HG02938 (cell line): ENCODE results near the gene CAPSL.
"Not testable (repeated sequence)": the region's sequence is repeated elsewhere in the genome, so short reads cannot be mapped to it uniquely, and the experiment has no call there.

Experiments
- ATAC-seq: cut with Tn5 transposase; IDR thresholded peaks from one replicate; pipeline ENCODE4 v1.9.1; 2021; ENCODE audit warnings: mild to moderate bottlenecking, moderate library complexity; ENCODE audit not compliant: unreplicated experiment

Gene CAPSL

DNA sequence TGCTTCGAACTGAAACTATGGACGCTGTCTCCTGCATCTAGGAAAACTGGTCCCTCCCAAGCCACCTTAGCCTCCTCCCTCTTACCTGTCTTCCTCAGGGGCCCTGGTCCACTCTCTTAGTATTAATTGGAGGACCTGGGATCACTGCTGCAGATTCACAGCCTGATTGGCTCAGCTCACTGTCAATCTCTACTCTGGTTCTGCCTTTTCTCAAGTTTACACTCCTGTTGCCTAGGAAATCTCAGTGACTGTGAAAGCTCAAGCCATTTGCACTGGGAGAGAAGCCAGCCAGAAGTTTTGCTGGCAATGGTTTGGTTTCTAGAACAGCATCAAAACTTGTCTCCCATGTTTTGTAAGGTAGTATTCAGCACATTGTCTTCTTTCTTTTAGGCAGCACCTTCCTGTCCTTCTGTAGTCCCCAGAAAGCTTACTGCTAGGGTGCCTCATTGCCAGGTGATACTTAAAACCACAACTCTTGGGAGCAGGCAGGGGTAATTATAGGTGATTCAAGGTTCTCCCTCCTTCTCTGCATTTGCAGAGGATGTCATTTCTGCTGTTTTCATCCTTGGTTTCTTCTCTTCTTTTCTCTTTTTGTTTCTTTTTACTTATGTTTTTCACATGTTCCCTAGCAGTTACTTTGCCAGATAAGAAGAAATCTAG lies at the start of gene CAPSL:
CAPSL (minus strand) TSS at position 55 of the 660 bp plus-strand sequence. CDS start 17,502 bp downstream, outside the sequence.
- peak; percentile 52 for ATAC-seq

DNA sequence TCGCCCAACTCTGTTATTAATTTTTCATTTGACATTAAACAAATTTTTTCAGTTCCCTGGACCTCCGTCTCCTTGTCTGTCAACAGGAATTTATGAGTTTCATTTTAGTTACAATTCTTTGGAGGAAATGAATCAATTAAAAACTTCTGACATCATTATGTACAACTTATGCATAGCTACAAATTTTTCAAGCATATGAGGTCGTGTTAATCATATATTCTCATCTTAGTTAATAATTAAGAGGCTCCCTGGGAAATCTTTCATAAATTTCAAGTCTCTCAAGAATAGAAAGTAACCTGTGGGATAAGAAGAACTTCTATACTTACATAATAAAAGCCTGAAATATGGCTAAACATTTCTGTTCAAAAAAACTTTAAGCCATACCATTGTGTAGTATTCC lies 49.4 kb upstream of the CAPSL start:
- ATAC-seq = no peak

DNA sequence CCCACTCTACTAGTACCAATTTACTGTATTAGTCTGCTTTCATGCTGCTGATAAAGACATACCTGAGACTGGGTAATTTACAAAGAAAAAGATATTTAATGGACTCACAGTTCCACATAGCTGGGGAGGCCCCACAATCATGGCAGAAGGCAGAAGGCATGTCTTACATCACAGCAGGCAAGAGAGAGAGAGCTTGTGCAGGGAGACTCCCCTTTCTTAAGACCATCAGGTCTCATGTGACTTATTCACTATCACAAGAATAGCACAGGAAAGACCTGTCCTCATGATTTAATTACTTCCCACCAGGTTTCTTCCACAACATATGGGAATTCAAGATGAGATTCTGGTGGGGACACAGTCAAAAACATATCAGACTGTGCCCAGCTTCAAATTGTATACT lies 41.3 kb upstream of the CAPSL start:
- ATAC-seq = no peak

DNA sequence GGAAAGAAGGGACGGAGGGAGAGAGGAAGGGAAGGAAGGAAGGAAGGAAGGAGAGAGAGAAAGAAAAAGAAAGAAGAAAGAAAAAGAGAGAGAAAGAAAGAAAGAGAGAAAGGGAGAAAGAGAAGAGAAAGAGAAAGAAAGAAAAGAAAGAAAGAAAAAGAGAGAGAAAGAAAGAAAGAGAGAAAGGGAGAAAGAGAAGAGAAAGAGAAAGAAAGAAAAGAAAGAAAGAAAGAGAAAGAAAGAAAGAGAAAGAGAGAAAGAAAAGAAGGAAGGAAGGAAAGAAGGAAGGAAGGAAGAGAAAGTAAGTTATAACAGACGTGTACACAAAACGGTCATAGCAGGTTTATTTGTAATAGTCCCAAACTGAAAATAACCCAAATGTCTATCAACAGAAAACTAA lies 38.4 kb upstream of the CAPSL start:
- not testable (repeated sequence) for ATAC-seq

DNA sequence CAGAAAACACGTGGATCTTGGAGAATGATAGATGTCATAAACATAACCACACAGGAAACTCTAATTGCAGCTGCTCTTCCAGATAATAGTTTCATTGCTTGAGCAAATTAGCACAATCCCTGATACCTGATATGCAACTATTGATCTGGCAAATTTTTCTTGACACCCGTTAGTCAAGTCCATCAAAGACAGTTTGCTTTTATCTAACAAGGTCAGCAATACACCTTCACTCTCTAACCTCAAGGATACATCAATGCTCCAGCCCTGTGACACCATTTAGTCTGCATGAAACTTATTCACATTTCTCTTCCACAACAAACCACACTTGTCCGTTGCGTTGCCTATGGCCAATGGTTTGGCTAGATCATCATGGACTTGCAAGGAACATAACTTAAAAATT lies 36.1 kb upstream of the CAPSL start:
- no peak for ATAC-seq

DNA sequence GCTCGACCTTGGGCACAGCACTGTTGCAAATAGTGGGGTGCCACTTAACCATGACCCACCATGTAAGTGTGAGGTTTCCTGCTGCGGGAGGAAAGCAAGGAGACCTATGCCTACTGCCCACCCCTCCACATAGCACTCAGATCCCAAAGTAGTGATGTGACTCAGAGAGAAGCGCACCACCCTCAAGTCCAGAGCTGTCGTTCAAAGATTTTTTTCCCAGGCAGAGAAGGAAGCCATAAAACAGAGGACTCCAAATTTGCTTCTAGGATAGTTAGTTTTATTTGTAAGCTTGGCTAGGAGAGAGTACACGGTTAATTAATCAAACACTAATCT lies 33.4 kb upstream of the CAPSL start:
- no peak for ATAC-seq

DNA sequence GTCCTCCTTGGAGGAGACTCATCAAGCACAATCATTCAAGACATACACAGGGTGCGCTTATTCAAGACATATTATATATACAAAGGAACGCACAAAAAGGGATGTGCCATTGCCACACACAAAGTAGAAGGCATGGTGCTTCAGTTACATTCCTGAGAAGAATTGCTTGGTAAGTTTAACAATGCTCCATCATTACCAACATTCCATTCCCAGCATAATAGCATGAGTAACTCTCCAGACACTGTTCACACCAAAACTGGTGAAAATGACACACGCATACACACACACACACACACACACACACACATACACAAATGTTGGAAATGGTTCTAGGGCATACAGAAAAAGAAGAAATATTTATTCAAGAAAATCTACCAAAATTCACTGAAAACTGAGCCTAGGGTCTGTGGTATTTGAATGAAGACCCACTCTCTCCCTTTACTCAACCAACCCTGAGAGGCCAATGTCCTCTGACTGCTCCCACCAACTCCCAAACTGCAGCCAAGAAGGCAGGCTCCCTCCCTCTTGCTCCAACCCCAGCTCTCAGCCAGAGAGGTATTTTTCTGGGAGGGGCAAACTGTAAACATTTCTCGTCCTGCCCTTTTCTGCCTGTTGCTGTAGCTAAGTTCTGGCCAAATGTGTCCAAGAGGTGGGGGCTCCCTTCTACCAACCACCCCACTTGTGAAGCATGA lies 32.9 kb upstream of the CAPSL start:
- ATAC-seq = no peak

DNA sequence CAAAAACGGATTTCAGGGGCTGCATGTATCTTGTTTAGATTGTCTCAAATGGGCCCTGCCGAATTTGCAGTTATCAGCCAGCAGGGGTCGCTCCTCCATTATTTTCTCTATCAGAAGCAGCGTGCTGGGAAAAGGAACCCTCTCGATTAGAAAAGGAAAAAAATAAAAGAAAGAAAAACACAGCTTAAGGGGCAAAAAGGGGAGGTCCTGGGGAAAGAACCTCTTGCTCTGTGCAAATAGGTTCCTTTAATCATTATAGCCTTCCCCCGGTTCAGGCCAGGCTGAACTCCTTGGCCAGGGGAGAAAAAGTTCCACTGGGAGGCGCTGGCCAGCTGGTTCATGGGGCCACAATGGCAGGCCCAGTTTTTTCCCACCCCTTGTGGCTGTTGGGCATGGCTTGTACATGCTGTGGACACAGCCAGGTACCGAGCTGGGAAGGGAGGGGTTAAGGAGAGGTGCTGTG lies 25.0 kb upstream of the CAPSL start:
- no peak for ATAC-seq

DNA sequence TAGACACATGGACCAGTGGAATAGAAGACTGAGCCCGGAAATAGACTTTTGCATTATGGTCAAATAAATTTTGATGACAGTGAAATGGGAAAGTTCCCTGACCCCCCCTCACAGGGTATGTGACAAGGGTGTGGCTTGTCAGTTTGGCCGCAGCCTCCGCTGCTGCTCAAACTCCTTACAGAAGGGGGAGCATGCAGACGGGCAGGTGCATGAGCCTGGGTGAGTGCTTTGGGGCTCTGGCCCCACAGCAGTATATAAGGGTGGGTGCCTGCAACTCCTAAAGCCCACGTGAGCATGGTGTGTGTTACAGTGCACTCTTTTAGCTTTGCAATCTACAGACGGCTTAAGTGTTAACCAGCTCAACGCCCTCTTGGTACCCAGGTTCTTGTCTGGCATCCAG lies 21.9 kb upstream of the CAPSL start:
- no peak for ATAC-seq

DNA sequence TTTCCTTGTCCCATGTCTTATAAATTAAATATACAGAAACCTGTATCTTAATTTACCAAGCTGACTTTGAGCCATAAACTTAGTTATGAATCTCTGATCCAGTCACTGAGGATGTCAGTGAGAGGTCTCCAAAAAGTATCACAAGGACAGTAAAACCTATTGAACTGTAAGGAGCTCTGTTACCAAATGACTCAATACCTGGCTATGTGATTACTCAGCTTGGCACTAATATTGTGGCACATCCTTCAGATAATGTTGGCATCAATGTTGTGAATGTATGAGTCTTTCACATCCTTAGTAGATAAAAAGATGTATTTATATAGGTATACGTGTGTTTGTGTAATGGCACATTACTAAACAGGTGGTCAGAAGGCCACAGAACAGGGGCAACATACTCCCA lies 18.0 kb upstream of the CAPSL start:
- ATAC-seq = no peak

DNA sequence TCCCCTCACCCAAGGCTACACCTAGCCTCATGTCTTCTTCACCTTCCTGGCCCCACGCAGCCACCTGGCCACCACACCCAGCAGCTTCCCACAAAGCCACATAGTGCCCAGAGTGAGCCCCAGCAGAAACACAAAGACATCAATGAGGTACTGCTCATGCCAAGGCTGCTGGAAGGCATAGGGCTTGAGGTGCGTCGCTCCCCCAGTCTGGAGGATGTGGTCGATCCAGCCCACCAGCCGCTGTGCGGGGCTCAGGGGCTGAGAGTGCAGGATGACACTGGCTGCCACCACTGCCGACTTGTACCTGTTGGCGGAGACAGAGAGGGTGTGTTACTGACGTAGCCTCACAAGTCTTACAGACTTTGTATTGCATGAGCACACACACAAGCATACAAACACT lies 15.8 kb upstream of the CAPSL start:
- no peak for ATAC-seq

DNA sequence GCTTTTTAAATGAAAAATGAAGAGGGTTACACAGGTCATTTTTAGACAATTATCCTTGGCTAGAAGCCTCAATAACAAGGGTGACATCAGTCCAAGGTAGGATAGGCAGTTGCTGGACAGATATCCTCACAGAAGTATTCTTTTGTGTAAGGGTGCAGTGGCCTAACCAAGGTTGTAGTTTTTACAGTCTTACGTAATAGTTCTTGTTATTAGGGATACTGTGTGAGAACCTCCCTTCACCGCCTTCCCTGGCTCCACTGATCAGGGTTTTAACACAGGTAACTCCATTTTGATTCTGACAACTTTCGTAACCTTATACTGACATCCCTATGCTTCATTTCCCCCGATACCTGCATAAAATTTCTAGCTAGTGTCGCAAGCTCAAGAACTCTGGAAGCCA lies 8.7 kb upstream of the CAPSL start:
- no peak for ATAC-seq

DNA sequence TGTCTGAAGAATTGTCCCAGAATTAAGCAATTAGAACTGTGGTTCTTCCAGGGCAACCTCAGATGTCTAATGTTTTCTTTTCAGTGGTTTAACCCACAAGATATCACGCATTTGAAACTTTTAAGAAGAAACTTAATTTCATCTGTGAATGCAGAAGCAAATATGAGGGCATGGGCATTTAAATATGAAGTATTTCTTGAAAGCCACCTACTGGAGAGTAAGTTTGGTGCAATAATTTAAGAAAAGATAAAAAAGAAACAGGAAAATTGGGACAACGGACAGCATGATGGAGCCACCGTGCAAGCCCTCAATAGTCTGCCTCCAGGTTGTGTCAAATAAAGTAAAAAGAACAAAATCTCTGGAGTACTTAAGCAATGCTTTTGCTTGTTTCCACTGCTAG lies 1.2 kb upstream of the CAPSL start:
- no peak for ATAC-seq

DNA sequence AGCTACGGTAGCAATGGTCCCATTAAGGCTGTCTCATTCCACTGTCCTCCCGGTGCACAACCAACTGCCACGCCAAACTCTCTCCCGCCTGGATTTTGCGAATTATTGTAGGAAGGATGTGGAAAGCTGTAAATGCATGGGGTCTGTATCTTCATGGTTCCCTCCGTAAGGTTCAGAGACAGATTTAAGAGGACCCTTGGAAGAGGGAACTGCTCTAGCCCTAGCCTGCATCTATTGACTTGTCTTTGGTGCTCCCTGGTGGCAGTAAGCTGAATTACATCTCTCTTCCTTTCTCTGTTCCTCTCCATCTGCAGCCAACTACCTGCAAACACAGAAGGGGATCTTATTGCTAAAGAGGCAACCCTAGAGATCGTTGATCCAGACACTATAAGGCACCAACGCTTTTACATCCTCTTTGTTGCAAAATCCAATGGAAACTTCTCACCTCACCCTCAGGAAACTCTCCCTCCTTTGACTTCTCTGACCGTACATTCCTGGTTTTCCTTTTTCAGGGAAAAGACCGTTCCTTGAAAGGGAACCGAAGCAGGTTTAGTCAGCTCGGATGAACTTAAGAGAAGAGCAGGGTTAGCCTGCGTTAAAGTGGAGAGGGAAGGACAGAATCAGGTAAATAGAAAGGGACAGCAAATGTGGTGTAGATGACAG lies 11.9 kb downstream of the CAPSL start:
- ATAC-seq = peak; percentile 74

DNA sequence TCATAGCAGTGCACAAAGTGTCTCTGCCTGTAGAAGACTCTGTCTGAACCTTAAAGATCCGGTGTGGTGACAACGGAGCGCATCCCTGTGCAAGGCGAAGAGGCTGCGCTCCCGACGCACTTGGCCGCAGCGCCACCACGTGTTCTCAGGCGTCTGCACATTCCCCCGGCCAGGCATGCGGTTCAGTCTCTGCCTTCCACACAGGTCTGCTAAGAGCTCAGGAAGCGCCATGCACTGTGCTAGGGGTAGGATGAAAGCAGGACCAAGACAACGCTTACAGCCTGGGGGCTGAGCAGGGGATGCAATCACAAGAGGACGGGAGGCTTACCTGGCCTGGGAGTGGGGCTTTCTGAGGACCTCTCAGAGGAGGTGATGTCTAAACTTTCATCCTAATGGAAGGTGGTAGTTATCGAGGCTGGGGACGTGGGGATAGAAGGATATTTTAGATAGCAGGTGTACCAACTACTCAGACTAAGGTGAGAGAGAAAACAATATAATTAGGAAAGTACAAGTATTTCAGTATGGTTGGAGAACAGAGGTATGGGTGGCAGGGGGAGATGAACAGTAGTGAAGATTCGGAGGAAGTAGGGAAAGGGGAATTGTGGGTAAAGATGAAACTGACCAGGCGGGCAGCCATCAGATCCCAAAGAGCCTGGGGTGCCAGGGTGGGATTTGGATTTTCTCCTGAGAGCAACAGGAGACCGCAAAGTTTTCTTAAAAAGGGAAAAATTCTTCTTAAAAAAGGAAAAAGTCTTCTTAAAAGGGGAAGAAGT lies 13.3 kb downstream of the CAPSL start:
- peak; percentile 50 for ATAC-seq

DNA sequence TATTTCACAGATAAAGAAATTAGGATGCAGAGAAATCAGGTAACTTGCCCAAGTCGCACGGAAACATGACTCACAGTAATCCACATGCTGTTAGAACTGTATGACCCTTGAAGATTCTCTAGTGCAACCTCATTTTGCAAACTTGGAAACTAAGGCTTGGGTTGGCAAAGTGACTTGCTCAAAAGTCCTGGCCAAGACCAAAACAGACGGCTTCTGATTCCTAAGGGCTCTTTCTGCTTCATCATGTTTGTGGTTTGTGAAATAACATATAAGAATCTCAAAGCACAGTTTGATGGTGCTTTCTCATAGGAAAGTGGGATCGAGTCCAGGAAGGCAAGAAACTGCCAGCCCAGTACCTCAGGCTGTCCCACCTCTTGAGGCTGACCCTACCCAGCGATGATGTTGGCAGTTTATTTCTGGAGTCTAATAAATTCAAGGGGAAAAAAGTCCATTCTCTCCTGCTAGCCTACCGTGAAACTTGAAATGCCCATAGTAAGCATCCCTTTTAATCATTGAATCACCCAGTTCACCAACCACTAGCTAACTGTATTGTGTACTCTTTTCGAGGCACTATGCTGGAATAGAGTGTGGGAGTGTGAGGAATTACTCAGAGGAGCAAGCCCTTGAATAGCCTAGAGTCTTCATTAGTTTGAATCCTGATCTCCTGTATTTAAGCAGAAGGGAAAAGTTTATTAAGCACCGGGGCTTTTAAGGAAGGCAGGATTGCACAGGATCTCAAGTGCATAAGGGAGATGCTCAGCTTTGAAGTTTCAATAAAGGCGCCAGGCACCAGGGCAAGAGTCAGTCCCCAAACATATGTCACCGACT lies 14.1 kb downstream of the CAPSL start:
- ATAC-seq = no peak

DNA sequence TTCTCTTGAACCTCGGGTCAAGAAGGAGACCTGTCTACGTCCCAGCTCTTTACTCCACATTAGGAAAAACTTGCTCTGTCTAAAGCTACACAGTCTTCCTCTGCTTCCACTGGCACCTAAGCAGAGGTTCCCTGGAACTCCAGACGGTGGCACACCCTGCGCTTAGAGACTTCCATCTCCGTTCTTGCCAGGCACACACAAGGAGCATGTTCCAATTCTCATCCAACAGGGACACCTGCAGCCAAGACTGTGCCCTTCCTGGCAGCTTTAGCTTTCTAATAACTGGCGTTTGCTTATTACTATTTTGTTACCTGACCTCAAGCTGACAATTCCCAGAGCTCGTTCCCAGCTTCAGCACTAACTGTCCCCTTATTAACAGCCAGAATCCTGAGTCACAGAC lies 16.0 kb downstream of the CAPSL start:
- no peak for ATAC-seq

DNA sequence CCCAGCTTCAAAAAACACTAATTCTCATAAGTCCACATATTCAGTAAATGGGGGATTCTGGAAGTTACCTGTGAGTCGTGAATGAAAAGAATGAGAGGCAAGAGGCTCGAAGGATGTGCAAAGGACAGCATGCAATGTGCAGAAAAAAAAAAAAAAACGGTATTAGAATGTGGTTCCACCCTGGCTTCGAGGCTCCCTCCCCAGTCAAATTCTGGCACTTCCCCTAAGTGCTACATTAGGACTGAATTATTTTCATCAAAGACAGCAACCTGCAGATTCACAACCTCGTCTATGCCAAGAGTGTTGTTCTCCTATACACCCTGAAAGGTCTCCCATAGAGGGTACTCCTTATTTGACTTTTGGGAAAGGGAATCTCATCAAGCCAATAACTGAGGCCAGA lies 16.5 kb downstream of the CAPSL start:
- ATAC-seq = no peak

DNA sequence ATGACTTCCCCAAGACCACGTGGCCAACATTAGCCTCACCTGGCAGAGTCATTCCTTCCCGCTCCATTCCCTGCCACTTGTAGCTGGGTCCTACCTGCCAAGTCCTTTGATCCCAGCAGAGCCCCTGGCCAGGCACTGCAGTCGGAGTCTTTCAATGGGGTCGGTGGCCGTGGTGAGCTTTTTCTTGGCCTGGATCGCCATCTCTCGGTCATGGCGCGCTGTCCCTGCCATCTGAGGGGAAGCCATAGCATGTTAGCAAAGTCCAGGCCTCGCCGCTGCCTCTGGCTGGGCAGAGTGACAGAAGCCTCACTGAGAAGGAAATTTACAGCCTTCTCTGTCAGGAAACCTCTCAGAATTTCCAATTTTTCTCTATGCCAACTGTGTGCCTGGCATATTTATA lies 17.5 kb downstream of the CAPSL start:
- ATAC-seq = no peak

DNA sequence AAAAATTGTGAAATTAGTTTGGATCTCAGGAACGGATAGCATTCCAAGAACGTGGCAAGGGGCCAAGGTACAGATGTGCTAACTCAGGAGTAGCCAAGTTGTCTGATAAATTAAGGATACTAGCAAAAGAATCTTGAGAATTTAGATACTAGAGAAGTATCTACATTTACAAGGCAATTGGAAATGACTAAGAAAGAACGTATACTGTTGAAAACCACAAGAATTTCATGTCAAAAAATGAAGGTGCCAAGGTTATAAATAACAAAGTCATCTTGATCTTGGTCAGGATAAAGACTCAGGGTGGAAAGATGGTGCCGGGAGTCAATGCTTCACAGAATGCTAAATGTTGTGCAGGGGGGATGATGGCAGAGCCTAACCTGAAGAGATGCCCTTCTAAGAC lies 19.2 kb downstream of the CAPSL start:
- no peak for ATAC-seq

DNA sequence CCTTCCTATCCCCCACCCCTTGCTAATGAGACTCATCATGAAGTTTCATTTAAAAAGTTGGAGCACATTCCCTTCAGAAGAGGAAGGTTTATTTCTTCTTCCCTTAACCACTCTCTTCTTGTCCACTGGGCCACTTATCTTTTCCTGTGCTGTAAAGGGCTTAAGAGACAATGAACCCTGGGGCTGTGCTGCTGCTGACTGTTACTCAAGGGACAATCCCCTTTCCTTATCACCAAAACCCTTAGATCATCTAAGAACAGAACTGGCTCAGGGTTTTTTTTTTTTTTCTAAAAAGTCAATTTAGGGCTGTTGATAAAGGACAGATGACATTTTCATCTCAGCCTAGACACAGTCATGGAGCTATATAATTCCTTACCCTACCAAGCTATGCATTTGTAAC lies 29.6 kb downstream of the CAPSL start:
- no peak for ATAC-seq
